Endothelial cell of umbilical vein (primary cell): ENCODE results near the gene KYNU.
"Not testable (repeated sequence)": the region's sequence is repeated elsewhere in the genome, so short reads cannot be mapped to it uniquely, and the experiment has no call there.

ENCODE experiments used
- CTCF ChIP-seq, 2 donors: IDR thresholded peaks; 1 replicate in 1 of 2; 2 replicates in 1 of 2; pipeline ENCODE4 v1.5.1; 2011; ENCODE audit warnings: low read length in 2 of 2, mild to moderate bottlenecking in 2 of 2, moderate library complexity in 2 of 2, control low read depth in 1 of 2, inconsistent platforms in 1 of 2, low read depth in 1 of 2; ENCODE audit not compliant: insufficient read depth in 1 of 2; ENCODE audit errors: extremely low read depth in 1 of 2
- MAX ChIP-seq: IDR thresholded peaks from 2 replicates; pipeline ENCODE4 v1.6.1; 2011; ENCODE audit not compliant: insufficient read depth, insufficient read length
- POLR2A ChIP-seq: IDR thresholded peaks from 2 replicates; pipeline ENCODE4 v1.6.1; 2012; ENCODE audit warnings: low read depth, mild to moderate bottlenecking, control low read depth, low read length
- POLR2AphosphoS5 ChIP-seq: IDR thresholded peaks from 2 replicates; pipeline ENCODE4 v1.6.1; 2012; ENCODE audit warnings: low read depth, mild to moderate bottlenecking, control low read depth, low read length, moderate library complexity; ENCODE audit not compliant: insufficient read depth

- TF ChIP-seq MAX; CTCF (IDR thresholded peaks at IDR 0.05; ENCODE audit: extremely low read depth in 1 of 2, insufficient read depth in 1 of 2, low read depth in 1 of 2, low read length in 2 of 2); POLR2A; POLR2AphosphoS5: not testable (repeated sequence)
Measured at GRCh38 chr2:142869065-142869460, 8.4 kb upstream of the KYNU start.
